ENCODE data around the gene RARB.

RARB gene

DNA sequence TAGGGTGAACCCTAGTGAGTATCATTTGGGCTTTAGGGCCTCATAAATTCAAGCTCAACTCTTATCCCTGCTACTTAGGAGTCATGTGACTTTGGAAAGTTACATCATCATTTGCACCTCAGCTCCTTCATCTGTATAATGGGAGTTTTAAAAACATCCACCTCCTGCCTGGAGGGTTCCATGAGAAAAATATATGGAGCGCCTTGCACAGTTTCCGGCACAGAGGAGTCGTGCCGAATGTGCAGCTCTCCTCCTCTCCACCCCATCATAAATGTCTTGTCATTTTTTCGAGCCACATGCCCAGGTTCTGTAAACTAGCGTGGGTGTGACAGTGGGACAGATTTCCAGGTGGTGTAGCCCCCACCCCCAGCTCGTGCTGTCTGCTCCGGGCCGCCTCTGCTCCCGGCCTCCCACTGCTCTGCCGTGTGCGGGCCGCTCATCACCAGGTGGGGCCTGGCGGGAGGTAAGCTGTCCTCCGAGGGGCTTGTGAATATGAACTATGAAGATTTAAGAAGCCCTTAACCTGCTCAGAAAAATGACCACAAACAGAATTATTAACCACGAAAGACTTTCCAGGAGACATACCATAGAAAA lies 146.2 kb downstream of the RARB start:
- DNase-seq (ENCODE audit: low read depth, low spot score), result no peak
- Histone ChIP-seq H3K9ac (ENCODE audit: insufficient read length) (no peak overlapping the region), H3K36me3 (ENCODE audit: insufficient read depth, low read length) (no peaks in the 10 kb centered on the region), H3K27ac (no peak overlapping the region), H3K4me3 (no peak overlapping the region), H3K9me3 (ENCODE audit: low read depth, low read length) (no peaks in the 10 kb centered on the region)
- TF ChIP-seq POLR2AphosphoS5 (IDR thresholded peaks at IDR 0.05; ENCODE audit: borderline replicate concordance, low read depth, low read length), result no peak

DNA sequence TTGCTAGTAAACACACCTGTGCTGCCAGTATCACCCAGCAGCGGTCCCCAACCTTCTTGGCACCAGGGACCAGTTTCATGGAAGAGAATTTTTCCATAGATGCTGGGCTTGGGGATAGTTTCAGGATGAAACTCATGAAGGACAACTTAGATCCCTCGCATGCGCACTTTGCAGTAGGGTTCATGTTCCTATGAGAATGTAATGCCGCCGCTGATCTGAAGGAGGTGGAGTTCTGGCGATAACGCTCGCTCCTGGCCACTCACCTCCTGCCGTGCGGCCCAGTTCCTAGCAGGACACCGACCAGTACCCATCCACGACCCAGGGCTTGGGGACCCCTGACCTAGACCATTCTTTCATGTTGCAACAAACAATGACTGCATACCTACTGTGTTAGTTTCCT lies 146.9 kb downstream of the RARB start:
- Histone ChIP-seq H3K27ac (no peak overlapping the region), H3K36me3 (ENCODE audit: insufficient read depth, low read length) (no peaks in the 10 kb centered on the region), H3K9ac (ENCODE audit: insufficient read length) (no peak overlapping the region), H3K4me3 (no peak overlapping the region), H3K9me3 (ENCODE audit: low read depth, low read length) (no peaks in the 10 kb centered on the region)
- no peak for DNase-seq (ENCODE audit: low read depth, low spot score)
- TF ChIP-seq POLR2AphosphoS5 (IDR thresholded peaks at IDR 0.05; ENCODE audit: borderline replicate concordance, low read depth, low read length), result no peak
- TF ChIP-seq FOXP2 (optimal IDR thresholded peaks at IDR 0.05; ENCODE audit: control extremely low read depth, extremely low read length, insufficient read depth), result no peak
- no peak for TF ChIP-seq EZH2 (IDR thresholded peaks at IDR 0.05)

DNA sequence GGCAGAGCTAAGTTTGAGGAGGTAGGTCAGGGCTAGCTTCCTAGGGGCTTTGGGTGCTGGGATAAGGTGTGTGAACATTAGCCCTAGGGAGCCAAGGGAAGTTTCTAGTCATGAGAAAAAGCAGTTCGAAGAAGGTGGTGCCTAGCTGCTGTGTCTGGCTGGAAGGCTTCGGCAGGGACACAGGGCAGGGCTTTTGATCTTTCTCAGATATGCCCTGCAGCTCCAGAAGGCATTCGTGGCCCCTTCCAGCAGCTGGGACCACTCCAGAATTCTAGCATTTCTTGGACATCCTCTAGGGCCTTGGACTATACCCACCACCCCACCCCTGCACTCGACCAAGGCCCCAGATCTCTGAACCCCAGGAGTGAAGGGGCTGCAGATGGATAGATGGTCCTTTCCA lies 148.1 kb downstream of the RARB start:
- Histone ChIP-seq H3K4me3 (no peak overlapping the region), H3K9me3 (ENCODE audit: low read depth, low read length) (no peaks in the 10 kb centered on the region), H3K36me3 (ENCODE audit: insufficient read depth, low read length) (no peaks in the 10 kb centered on the region), H3K9ac (ENCODE audit: insufficient read length) (no peak overlapping the region), H3K27ac (no peak overlapping the region)
- DNase-seq (ENCODE audit: low read depth, low spot score), result no peak
- TF ChIP-seq EZH2 (IDR thresholded peaks at IDR 0.05) (no peak), POLR2AphosphoS5 (IDR thresholded peaks at IDR 0.05; ENCODE audit: borderline replicate concordance, low read depth, low read length) (no peak), FOXP2 (optimal IDR thresholded peaks at IDR 0.05; ENCODE audit: control extremely low read depth, extremely low read length, insufficient read depth) (no peak)

DNA sequence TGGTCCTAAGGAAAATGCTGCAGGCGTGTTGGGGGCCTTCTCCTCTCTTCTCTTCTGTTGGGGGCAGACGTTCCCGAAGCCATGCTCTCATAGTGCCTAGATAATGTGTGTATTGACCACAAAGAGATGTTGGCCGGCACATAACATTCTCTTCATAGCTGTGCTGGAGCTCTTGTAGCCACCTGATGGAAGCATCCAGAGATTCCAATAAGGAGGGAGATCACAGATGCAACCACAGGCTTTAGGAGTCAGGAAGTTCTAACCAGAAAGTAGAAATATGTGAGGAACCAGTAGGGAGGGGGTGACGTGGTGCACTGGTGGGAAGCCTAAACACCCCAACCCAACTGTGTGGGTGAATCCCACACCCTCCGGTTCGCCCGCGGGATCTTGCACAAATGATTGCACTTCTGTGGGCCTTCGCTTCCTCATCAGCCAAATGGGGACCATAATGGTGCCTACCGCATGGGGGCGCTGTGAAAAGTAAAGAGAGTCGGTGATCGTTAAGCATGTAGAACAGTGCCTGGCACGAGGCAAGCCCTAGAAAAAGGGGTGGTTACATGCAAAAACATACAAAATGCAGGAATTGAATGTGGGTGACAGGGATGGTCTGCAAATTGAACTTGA lies 148.9 kb downstream of the RARB start:
- Histone ChIP-seq H3K9me3 (ENCODE audit: low read depth, low read length) (no peaks in the 10 kb centered on the region), H3K36me3 (ENCODE audit: insufficient read depth, low read length) (no peaks in the 10 kb centered on the region), H3K9ac (ENCODE audit: insufficient read length) (no peak overlapping the region), H3K4me3 (no peak overlapping the region), H3K27ac (no peak overlapping the region)
- DNase-seq (ENCODE audit: low read depth, low spot score), result no peak
- TF ChIP-seq EZH2 (IDR thresholded peaks at IDR 0.05) (no peak), POLR2AphosphoS5 (IDR thresholded peaks at IDR 0.05; ENCODE audit: borderline replicate concordance, low read depth, low read length) (no peak), FOXP2 (optimal IDR thresholded peaks at IDR 0.05; ENCODE audit: control extremely low read depth, extremely low read length, insufficient read depth) (no peak)

DNA sequence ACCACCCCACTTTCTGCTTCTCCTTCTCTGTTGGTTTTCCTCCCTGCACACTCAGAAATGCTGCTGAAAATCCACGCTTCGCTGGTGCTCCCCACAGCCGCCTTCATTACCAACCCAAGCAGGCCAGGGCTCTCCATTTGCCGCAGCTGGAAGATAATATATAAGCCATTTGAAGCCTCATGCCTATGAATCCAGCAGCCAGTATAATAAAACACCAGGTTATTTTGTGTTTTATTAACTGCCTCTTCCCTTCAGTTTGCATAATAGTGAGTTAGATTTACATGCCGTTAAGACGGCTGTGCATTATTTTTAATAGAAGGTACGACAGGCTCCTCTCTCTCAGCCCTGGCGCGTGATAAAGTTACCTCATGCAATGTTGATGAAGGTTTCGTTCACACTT lies 150.0 kb downstream of the RARB start:
- no peak for DNase-seq (ENCODE audit: low read depth, low spot score)
- H3K9ac ChIP-seq (ENCODE audit: insufficient read length), result no peak overlapping the region
- no peaks in the 10 kb centered on the region for H3K9me3 ChIP-seq (ENCODE audit: low read depth, low read length)
- H3K4me3 ChIP-seq, result no peak overlapping the region
- H3K27ac ChIP-seq, result no peak overlapping the region
- no peak for TF ChIP-seq FOXP2 (optimal IDR thresholded peaks at IDR 0.05; ENCODE audit: control extremely low read depth, extremely low read length, insufficient read depth)
- TF ChIP-seq POLR2AphosphoS5 (IDR thresholded peaks at IDR 0.05; ENCODE audit: borderline replicate concordance, low read depth, low read length), result no peak
- no peak for TF ChIP-seq EZH2 (IDR thresholded peaks at IDR 0.05)
- no peaks in the 10 kb centered on the region for H3K36me3 ChIP-seq (ENCODE audit: insufficient read depth, low read length)

DNA sequence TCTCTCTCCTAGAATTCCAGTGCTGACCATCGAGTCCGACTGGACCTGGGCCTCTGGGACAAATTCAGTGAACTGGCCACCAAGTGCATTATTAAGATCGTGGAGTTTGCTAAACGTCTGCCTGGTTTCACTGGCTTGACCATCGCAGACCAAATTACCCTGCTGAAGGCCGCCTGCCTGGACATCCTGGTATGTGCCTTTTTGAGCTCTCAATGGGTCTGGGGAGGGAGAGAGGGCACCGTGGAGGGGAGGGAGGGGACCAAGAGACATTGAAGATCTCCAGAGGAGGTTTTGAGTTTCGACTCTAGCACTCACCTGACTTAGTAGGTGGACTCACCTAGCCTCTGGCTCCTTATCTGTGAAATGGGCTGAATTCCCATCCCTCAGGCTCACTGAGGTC lies 152.5 kb downstream of the RARB start:
- no peak for DNase-seq (ENCODE audit: low read depth, low spot score)
- H3K27ac ChIP-seq, result no peak overlapping the region
- H3K9me3 ChIP-seq (ENCODE audit: low read depth, low read length), result no peaks in the 10 kb centered on the region
- H3K4me3 ChIP-seq, result no peak overlapping the region
- no peak overlapping the region for H3K9ac ChIP-seq (ENCODE audit: insufficient read length)
- TF ChIP-seq FOXP2 (optimal IDR thresholded peaks at IDR 0.05; ENCODE audit: control extremely low read depth, extremely low read length, insufficient read depth) (no peak), POLR2AphosphoS5 (IDR thresholded peaks at IDR 0.05; ENCODE audit: borderline replicate concordance, low read depth, low read length) (no peak), EZH2 (IDR thresholded peaks at IDR 0.05) (no peak)
- no peaks in the 10 kb centered on the region for H3K36me3 ChIP-seq (ENCODE audit: insufficient read depth, low read length)

DNA sequence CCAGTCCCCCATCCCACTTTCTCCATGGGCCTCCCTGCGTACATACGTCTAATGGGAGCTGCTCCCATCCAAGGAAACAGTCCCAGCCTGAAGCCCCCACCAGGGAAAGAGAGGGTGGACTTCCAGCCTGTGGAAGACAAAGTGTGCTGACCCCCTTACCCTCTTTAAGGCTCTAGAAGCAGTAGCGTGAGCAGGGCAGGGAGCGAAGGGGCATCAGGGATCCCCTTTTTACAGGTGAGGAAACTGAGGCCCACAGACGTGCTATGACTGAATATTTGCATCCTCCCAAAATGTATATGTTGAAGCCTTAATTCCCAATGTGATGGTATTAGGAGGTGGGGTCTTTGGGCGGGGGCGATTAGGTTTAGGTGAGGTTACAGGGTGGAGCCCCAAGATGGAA lies 153.3 kb downstream of the RARB start:
- Histone ChIP-seq H3K36me3 (ENCODE audit: insufficient read depth, low read length) (no peaks in the 10 kb centered on the region), H3K27ac (no peak overlapping the region), H3K9ac (ENCODE audit: insufficient read length) (no peak overlapping the region), H3K4me3 (no peak overlapping the region), H3K9me3 (ENCODE audit: low read depth, low read length) (no peaks in the 10 kb centered on the region)
- DNase-seq (ENCODE audit: low read depth, low spot score), result no peak
- no peak for TF ChIP-seq FOXP2 (optimal IDR thresholded peaks at IDR 0.05; ENCODE audit: control extremely low read depth, extremely low read length, insufficient read depth)
- no peak for TF ChIP-seq EZH2 (IDR thresholded peaks at IDR 0.05)
- TF ChIP-seq POLR2AphosphoS5 (IDR thresholded peaks at IDR 0.05; ENCODE audit: borderline replicate concordance, low read depth, low read length), result no peak

DNA sequence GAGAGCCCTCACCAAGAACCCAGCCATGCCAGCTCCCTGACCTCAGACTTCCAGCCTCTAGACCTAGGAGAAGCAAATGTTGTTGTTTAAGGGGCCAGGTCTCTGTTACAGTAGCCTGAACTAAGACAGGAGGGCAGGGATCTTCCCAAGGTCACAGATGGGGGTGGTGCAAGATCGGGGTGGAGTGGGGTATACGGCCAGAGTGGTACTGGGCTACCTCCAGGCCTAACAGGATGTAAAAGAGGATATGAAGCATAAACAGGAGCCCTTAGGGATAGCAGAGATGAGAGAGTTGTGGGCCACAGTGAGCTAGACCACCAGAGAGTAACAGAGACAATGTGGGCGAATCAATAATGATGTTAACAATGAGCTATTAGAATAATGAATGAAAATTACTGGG lies 153.8 kb downstream of the RARB start:
- no peaks in the 10 kb centered on the region for H3K36me3 ChIP-seq (ENCODE audit: insufficient read depth, low read length)
- TF ChIP-seq FOXP2 (optimal IDR thresholded peaks at IDR 0.05; ENCODE audit: control extremely low read depth, extremely low read length, insufficient read depth) (no peak), EZH2 (IDR thresholded peaks at IDR 0.05) (no peak), POLR2AphosphoS5 (IDR thresholded peaks at IDR 0.05; ENCODE audit: borderline replicate concordance, low read depth, low read length) (no peak)
- H3K9me3 ChIP-seq (ENCODE audit: low read depth, low read length), result no peaks in the 10 kb centered on the region
- no peak overlapping the region for H3K27ac ChIP-seq
- DNase-seq (ENCODE audit: low read depth, low spot score), result no peak
- H3K9ac ChIP-seq (ENCODE audit: insufficient read length), result no peak overlapping the region
- H3K4me3 ChIP-seq, result no peak overlapping the region

DNA sequence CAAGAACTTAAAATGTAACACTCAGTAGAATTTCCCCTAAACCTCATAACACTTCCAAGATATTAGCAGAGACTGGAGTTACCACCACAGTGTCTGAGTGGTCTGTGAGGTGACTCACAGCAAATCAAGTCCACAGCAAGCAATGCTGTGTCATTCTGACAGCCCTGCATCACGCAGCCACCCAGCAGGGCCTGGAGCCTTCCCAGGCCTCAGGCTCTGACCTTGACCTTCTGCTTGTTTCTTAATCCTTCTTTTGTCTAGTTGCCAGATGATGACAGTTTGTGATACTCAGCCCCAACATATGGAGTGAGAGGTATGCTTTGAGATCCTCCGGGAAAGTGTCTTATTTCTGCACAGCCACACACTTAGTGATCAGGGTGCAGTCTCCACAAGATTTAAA lies 154.2 kb downstream of the RARB start:
- no peak for DNase-seq (ENCODE audit: low read depth, low spot score)
- Histone ChIP-seq H3K9ac (ENCODE audit: insufficient read length) (no peak overlapping the region), H3K9me3 (ENCODE audit: low read depth, low read length) (no peaks in the 10 kb centered on the region), H3K4me3 (no peak overlapping the region), H3K27ac (no peak overlapping the region), H3K36me3 (ENCODE audit: insufficient read depth, low read length) (no peaks in the 10 kb centered on the region)
- TF ChIP-seq EZH2 (IDR thresholded peaks at IDR 0.05) (no peak), POLR2AphosphoS5 (IDR thresholded peaks at IDR 0.05; ENCODE audit: borderline replicate concordance, low read depth, low read length) (no peak), FOXP2 (optimal IDR thresholded peaks at IDR 0.05; ENCODE audit: control extremely low read depth, extremely low read length, insufficient read depth) (no peak)
